Vagina (tissue), 2 donors: ENCODE measurements around the gene EPS8L2.
"Not testable (repeated sequence)": the region's sequence is repeated elsewhere in the genome, so short reads cannot be mapped to it uniquely, and the experiment has no call there.

ENCODE experiments used
- CTCF ChIP-seq, 3 experiments: fragments of 450-650 bp in 2 of 3; fragments of 200-600 bp in 1 of 3; sonication (generic) in 1 of 3; IDR thresholded peaks; one replicate each; pipeline ENCODE4 v1.5.1; 2017 to 2019; ENCODE audit warnings: antibody characterized with exemption in 3 of 3, mild to moderate bottlenecking in 2 of 3, moderate library complexity in 2 of 3
- POLR2A ChIP-seq, 2 donors: fragments of 450-650 bp; IDR thresholded peaks; one replicate each; pipeline ENCODE4 v1.6.1; 2017; ENCODE audit warnings: antibody characterized with exemption in 2 of 2, mild to moderate bottlenecking in 2 of 2, moderate library complexity in 2 of 2
- POLR2AphosphoS5 ChIP-seq, 2 donors: sonication (generic); formaldehyde crosslinking; IDR thresholded peaks; one replicate each; pipeline ENCODE4 v1.9.0; 2017; ENCODE audit warnings: antibody characterized with exemption in 2 of 2, mild to moderate bottlenecking in 2 of 2, low read depth in 1 of 2; ENCODE audit not compliant: insufficient read depth in 1 of 2

GRCh38 chr11:690244-690643 lies 15.8 kb upstream of the EPS8L2 start:
- not testable (repeated sequence) for TF ChIP-seq POLR2A (IDR thresholded peaks at IDR 0.05); CTCF (IDR thresholded peaks at IDR 0.05); POLR2AphosphoS5 (IDR thresholded peaks at IDR 0.05; ENCODE audit: insufficient read depth in 1 of 2, low read depth in 1 of 2)
